DMS153 treated with DMSO at 0.1 percent for 48 hours (cell line): ENCODE data around the gene IL32.

Experiments used
- DNase-seq: peaks from one replicate; lab custom pipeline; 2025; ENCODE audit not compliant: unreplicated experiment; lab: John Stamatoyannopoulos, UW

The IL32 gene

GRCh38 chr16:3027983-3028715 lies 37.3 kb upstream of the IL32 start:
- DNase-seq, result peak; percentile 70

GRCh38 chr16:3028716-3029319 lies 36.6 kb upstream of the IL32 start:
- DNase-seq, result no peak

GRCh38 chr16:3029491-3030221 lies 35.8 kb upstream of the IL32 start:
- no peak for DNase-seq

DNA sequence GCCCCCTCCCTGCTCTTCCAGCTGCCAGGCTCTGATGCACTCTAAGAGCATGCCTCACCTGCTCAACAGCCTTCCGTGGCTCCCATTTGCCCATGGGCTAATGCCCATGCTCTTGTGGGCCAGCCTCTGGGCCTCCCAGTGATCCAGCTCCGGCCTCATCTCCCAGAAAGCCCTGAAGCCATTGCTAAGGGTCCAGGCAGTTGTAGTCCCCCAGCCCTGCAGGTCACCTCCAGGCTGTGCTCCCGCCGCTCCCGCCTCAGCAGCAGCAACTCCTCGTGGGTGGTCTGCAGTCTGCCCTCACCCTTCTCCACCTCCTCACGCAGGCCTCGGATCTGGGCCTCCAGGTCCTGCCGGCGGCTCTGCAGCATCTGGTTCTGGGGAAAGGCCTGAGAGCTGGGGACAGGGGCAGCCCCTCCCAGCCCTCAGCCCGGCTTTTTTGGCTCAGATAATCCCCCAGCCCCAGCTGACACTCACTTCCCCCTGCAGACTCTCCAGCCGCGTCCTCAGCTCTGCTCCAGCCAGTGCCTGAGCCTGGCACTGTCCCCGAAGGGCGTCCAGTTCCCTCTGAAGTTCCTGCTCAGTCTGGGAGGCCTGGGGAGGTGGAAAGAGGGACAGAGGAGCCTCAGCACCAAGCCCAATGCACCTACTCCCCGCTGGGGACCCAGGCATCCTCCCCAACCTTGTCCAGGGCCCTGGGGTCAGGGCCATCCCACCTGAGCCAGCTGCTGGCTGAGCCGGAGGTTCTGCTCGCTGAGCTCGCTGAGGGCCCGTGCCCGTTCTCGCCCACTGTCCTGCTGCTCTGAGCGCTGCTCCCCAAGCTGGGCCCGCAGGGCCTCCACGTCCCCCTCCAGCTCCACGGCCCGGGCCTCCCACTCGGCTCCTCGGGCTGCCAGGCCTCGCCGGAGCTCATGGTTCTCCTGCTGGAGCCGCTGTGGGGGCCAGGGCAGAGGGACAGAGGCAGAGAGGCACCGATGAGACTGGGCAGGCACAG lies 34.9 kb upstream of the IL32 start:
- DNase-seq, result no peak

- DNase-seq, result no peak
These were observed 32.8 kb upstream of the IL32 start for GRCh38 chr16:3032624-3033023.

GRCh38 chr16:3035289-3035971 lies 30.0 kb upstream of the IL32 start:
- DNase-seq, result no peak

DNA sequence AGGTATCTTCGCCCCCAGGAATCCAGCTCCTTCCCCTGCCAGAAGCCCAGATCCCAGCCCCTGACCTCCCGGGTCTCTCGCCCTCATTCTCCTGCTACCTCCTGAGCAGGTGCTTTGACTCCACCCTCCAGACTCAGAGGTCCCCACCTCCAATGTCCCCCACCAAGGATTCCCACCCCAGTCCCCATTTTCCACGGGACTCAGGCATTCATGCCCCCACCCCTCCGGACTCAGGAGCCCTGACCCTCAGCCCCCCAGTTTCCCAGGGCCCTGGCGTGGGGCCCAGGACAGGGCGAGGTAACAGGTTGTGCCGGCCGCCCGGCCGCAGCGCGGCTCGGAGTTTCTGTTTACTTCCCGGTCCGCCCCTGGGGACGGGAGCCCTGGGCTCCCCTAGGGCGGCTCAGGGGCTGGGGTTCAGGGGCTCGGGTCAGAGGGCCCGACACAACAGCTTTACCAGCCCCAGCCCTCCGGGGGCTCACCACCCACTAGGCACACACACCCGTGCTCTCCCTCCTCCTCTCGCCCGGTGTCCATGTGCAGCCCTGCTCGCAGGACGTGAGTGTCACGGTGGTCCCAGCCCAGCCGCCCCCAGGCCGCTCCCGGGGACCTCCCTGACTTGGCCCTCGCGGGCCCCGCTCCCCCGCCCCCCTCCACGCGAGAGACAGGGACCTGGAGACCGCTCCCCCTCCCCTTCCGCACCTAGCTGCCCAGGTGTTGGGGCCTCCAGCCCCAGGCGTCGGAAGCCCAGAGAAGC lies 29.3 kb upstream of the IL32 start:
- no peak for DNase-seq

DNA sequence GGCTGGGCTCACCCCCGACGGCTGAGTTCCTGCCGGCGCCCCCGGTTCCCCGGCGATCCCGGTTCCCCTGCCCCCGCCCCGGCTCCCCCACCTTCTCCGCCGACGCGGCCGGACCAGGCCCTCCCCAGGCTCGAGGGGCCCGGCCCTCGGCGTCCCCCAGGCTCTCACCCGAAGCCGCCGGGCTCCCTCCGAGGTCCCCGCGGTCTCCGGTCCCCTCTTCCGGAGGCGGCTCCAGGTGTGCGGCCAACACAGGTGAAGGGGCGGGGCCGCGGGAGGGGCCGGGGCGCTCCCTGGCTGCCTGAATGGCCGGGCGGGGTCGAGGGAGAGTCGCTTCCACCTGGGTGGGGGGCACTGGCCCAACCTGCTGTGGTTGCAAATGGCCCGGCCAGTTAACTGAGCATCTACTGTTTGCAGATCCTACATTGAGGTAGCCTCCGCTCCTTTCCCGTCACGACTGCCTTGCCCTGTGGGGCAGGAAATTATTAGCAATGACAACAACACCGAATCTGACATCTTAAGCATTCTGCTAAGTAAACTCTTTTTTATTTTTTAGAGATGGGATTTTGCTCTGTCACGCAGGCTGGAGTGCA lies 28.6 kb upstream of the IL32 start, which contains the start of gene BICDL2:
Gene BICDL2, minus strand, starts transcription at position 219 of the 590 bp plus-strand sequence. CDS start 1,448 bp downstream, outside the sequence.
- no peak for DNase-seq

- peak; percentile 24 for DNase-seq
These were observed 27.2 kb upstream of the IL32 start for GRCh38 chr16:3038256-3038655.

- no peak for DNase-seq
These were observed 26.5 kb upstream of the IL32 start for GRCh38 chr16:3038896-3039295.

DNA sequence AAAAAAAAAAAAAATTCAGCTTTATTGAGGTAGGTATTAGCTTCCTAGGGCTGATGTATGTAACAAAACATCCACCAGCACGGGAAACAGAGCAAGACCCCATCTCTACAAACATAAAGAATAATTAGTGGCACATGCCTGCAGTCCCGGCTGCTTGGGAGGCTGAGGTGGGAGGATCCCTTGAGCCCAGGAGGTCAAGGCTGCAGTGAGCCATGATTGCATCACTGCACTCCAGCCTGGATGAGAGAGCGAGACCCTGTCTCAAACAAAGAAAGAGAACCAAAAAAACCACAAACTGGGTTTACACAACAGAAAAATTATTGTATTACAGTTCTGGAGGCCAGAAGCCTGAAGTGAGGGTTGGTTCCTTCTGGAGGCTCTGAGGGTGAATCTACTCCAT lies 23.1 kb upstream of the IL32 start:
- no peak for DNase-seq

GRCh38 chr16:3044708-3045107 lies 20.7 kb upstream of the IL32 start:
- no peak for DNase-seq

DNA sequence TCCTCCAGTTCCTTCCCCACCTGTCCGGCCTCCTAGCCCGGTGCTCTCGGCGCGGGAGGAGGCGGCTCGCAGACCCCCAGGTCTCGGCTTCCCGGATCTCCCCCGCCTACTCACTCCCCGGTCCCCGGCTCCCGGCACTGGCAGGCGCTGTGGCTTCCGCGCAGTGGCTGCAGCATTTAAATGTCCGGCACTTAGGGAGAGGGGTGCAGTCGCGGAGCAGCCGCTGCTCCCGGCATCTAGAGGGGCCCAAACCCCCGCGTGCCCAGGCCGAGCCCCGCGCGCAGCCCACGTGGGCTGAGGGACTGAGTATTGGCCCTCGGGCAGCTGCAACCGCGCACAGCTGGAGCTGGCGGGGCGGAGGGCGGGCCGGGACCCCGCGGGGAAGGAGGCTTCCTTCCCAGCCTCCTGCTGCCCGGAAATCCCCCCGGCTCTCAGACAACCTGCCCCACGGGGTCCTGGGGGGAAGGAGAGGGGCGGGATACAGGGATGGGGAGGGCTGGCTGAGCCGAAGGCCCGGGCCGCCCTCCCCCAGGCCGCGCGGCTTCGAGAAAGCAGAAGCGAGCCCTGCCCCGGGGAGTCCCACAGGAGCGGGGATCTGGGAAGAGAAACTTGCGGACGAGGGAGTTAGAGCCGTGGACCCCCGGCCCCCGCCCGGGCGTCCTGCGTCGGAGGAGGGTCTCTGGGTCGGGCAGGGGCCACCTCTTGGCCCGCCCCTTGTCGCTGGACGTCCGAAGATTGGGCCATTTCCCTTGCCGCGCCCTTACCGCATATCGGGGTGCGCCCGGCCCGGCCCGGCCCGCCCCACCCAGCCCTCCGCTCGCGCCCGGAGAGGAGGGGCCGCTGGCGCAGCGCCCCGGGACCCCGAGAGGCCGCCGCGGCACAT lies 19.4 kb upstream of the IL32 start, which contains the start of gene MMP25:
Gene MMP25, plus strand, starts transcription at position 804 of the 883 bp plus-strand sequence. CDS start 357 bp downstream, outside the sequence.
- DNase-seq, result no peak

DNA sequence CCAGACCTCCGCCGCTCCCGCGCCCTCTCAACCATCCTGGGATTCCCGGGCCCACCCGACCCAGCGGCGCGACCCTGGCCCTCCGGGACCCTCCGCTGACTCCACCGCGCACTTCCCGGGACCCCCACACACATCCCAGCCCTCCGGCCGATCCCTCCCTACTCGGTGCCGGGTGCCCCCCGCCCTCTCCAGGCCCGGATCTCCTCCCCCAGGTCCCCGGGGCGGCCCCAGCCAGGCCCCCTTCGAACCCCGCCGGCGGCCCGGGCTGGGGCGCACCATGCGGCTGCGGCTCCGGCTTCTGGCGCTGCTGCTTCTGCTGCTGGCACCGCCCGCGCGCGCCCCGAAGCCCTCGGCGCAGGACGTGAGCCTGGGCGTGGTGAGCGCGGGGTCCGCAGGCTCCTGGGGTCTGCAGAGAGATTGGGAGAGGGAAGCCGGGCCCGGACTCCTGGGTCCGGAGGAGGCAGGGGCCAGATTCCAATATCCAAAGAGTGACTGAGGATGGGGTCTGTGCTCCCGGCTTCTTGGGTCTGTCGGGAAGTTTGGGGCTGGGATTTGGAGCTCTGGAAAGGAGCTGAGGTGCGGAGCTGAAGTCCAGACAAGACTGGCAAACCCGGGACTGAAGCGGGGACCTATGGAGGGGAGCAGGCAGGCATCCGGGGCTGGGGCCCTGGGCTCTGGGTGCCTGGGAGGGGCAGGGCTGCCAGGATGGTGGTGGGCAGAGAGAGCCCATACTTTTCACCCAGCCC lies 18.6 kb upstream of the IL32 start:
- no peak for DNase-seq

- no peak for DNase-seq
These were observed 18.1 kb upstream of the IL32 start for GRCh38 chr16:3047387-3047720.

- DNase-seq, result no peak
These were observed 15.4 kb upstream of the IL32 start for GRCh38 chr16:3049921-3050481.

- DNase-seq, result no peak
These were observed 15.0 kb upstream of the IL32 start for GRCh38 chr16:3050487-3050886.
